ENCODE data around the gene EVX1. TPM values are rescaled to one million over a fixed set of nuclear protein-coding genes. Genes with fewer than 3 reads are reported as not detected.

Gene EVX1
- total RNA-seq, 4 donors from 2014 or later = not detected

DNA sequence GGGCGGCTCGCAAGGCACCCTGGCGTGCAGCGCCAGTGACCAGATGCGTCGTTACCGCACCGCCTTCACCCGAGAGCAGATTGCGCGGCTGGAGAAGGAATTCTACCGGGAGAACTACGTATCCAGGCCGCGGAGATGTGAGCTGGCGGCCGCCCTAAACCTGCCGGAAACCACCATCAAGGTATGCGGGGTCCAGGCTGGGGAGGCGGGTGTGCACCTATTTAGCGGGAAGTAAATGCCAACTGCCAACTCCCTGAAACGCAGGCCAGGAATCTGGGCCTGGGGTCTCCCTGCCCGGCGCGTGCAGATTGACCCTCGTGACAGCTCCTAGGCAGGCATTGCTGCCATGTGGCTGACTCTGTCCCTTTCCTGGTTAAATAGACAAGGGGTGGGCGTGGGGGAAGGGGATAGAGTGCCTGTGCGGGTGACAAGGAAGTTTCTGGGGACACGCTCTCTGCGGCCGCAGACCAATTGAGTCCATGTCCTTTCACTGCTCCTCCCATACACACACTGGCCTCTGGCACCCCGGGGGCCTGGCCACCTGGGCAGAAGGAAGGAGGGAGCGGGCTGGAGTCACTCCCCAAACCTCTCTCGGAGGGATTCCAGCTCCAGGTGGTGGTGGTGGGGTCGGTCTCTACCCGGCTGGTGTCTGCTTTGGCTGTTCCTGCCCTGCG is 2.7 kb downstream of the EVX1 start:
- Histone ChIP-seq H3K9me3 (peaks cover 0 to 5% (median 0%) of the 10 kb centered on the region in 4 donors), H3K27ac (no peak overlapping the region), H3K27me3 (peaks cover 0 to 90% of the 10 kb centered on the region in 2 donors), H3K36me3 (no peaks in the 10 kb centered on the region), H3K4me1 (peaks cover 0 to 44% (median 9%) of the 10 kb centered on the region in 4 donors), H3K4me3 (peak overlapping the region in 2 of 4 donors; percentile 31 to 32)
- TF ChIP-seq, protein P1, sequence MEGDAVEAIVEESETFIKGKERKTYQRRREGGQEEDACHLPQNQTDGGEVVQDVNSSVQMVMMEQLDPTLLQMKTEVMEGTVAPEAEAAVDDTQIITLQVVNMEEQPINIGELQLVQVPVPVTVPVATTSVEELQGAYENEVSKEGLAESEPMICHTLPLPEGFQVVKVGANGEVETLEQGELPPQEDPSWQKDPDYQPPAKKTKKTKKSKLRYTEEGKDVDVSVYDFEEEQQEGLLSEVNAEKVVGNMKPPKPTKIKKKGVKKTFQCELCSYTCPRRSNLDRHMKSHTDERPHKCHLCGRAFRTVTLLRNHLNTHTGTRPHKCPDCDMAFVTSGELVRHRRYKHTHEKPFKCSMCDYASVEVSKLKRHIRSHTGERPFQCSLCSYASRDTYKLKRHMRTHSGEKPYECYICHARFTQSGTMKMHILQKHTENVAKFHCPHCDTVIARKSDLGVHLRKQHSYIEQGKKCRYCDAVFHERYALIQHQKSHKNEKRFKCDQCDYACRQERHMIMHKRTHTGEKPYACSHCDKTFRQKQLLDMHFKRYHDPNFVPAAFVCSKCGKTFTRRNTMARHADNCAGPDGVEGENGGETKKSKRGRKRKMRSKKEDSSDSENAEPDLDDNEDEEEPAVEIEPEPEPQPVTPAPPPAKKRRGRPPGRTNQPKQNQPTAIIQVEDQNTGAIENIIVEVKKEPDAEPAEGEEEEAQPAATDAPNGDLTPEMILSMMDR (IDR thresholded peaks at IDR 0.05) = no peak
- DNase-seq = no peak

GRCh38 chr7:27245798-27246691 is 3.4 kb downstream of the EVX1 start:
- no peak for TF ChIP-seq POLR2A (IDR thresholded peaks at IDR 0.05)
- TF ChIP-seq, protein P1 (IDR thresholded peaks at IDR 0.05) = no peak
- Histone ChIP-seq H3K4me1 (peaks cover 0 to 46% (median 9%) of the 10 kb centered on the region in 4 donors), H3K9me3 (peaks cover 0 to 5% (median 0%) of the 10 kb centered on the region in 4 donors), H3K36me3 (no peaks in the 10 kb centered on the region), H3K4me3 (peak overlapping the region in 2 of 4 donors; percentile 31 to 32), H3K27ac (no peak overlapping the region), H3K27me3 (peaks cover 0 to 88% of the 10 kb centered on the region in 2 donors)
- peak in 2 of 3 donors; percentile 62 for DNase-seq

DNA sequence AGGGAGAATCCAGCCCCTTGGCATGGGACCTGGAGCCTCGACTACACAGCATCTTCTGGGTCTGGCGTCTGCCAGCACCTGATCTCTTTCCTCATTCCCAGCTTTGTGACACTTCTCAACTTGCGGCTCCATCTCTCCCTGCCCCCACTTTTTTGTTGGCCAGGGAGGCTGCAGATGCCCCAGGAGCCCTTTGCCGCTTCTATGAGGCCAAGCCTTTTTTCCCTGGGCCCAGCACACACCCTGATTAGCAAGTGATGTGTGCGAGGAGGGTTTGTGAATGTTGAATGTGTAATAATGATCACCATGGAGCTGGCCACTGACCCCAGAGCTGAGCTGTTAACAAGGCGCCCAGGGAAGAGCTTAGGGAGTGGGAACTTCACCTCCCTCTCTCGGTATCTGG is 4.4 kb downstream of the EVX1 start:
- Histone ChIP-seq H3K4me1 (peaks cover 0 to 55% (median 9%) of the 10 kb centered on the region in 4 donors), H3K4me3 (no peak overlapping the region), H3K36me3 (no peaks in the 10 kb centered on the region), H3K9me3 (peaks cover 0 to 5% (median 0%) of the 10 kb centered on the region in 4 donors), H3K27ac (no peak overlapping the region), H3K27me3 (peaks cover 0 to 88% of the 10 kb centered on the region in 2 donors)
- no peak for DNase-seq
- TF ChIP-seq, protein P1 (IDR thresholded peaks at IDR 0.05) = no peak
- TF ChIP-seq POLR2A (IDR thresholded peaks at IDR 0.05) = no peak

GRCh38 chr7:27247452-27248426 is 5.1 kb downstream of the EVX1 start:
- peaks cover 0 to 52% (median 9%) of the 10 kb centered on the region in 4 donors for H3K4me1 ChIP-seq
- DNase-seq = no peak
- peaks cover 0 to 5% (median 0%) of the 10 kb centered on the region in 4 donors for H3K9me3 ChIP-seq
- H3K27me3 ChIP-seq = peaks cover 0 to 86% of the 10 kb centered on the region in 2 donors
- H3K27ac ChIP-seq = no peak overlapping the region
- TF ChIP-seq, protein P1 (IDR thresholded peaks at IDR 0.05) = no peak
- no peak for TF ChIP-seq POLR2A (IDR thresholded peaks at IDR 0.05)
- H3K4me3 ChIP-seq = no peak overlapping the region
- no peaks in the 10 kb centered on the region for H3K36me3 ChIP-seq

GRCh38 chr7:27248427-27248806 is 5.8 kb downstream of the EVX1 start:
- DNase-seq = no peak
- H3K4me3 ChIP-seq = no peak overlapping the region
- peaks cover 0 to 45% (median 9%) of the 10 kb centered on the region in 4 donors for H3K4me1 ChIP-seq
- no peak overlapping the region for H3K27ac ChIP-seq
- TF ChIP-seq, protein P1 (IDR thresholded peaks at IDR 0.05) = no peak
- TF ChIP-seq POLR2A (IDR thresholded peaks at IDR 0.05) = no peak
- peaks cover 0 to 5% (median 0%) of the 10 kb centered on the region in 4 donors for H3K9me3 ChIP-seq
- peaks cover 0 to 86% of the 10 kb centered on the region in 2 donors for H3K27me3 ChIP-seq
- H3K36me3 ChIP-seq = no peaks in the 10 kb centered on the region

Measured in Peyer's patch (tissue), 4 donors.